Measurements from ENCODE around the gene FEN1.

DNA sequence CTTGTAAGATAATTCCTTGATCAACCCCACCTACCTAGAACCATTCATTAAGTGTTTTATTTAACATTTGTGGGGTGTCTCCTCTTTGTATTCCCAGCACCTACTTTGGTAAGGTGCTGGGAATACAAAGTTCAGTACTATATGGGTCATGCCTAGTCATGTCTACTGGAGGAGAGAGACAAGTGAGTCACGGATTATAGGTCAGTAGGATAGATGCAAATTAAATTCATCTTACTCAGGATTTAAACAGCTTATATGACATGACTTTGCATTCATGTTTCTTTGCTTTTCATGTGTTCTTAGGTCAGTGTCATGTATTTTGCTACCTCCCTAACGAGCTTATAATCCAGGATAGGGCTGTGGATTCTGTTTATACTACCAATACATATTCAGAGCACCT lies 27.5 kb downstream of the FEN1 start:
- TF ChIP-seq, protein P1, sequence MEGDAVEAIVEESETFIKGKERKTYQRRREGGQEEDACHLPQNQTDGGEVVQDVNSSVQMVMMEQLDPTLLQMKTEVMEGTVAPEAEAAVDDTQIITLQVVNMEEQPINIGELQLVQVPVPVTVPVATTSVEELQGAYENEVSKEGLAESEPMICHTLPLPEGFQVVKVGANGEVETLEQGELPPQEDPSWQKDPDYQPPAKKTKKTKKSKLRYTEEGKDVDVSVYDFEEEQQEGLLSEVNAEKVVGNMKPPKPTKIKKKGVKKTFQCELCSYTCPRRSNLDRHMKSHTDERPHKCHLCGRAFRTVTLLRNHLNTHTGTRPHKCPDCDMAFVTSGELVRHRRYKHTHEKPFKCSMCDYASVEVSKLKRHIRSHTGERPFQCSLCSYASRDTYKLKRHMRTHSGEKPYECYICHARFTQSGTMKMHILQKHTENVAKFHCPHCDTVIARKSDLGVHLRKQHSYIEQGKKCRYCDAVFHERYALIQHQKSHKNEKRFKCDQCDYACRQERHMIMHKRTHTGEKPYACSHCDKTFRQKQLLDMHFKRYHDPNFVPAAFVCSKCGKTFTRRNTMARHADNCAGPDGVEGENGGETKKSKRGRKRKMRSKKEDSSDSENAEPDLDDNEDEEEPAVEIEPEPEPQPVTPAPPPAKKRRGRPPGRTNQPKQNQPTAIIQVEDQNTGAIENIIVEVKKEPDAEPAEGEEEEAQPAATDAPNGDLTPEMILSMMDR (IDR thresholded peaks at IDR 0.05), result no peak
- no peak for TF ChIP-seq EZH2 (IDR thresholded peaks at IDR 0.05)

All from neural progenitor cell (in vitro differentiated cells).